GM21528 (cell line): ENCODE data around the gene PLEKHB2.
"Not testable (repeated sequence)": the region's sequence is repeated elsewhere in the genome, so short reads cannot be mapped to it uniquely, and the experiment has no call there.

Source experiments
- ATAC-seq: cut with Tn5 transposase; IDR thresholded peaks from one replicate; pipeline ENCODE4 v1.9.1; 2021; ENCODE audit warnings: mild to moderate bottlenecking, moderate library complexity; ENCODE audit not compliant: unreplicated experiment, low FRiP score

PLEKHB2 gene

GRCh38 chr2:131105156-131105949, at the start of gene PLEKHB2:
PLEKHB2 (plus strand) TSS chr2:131105336; CDS start chr2:131120942, 15,606 bp downstream.
- peak; percentile 81 for ATAC-seq

GRCh38 chr2:131056204-131056931, 48.8 kb upstream of the PLEKHB2 start:
- no peak for ATAC-seq

GRCh38 chr2:131056932-131057287, 48.2 kb upstream of the PLEKHB2 start:
- no peak for ATAC-seq

- ATAC-seq: no peak
Observed at GRCh38 chr2:131058214-131058843, 46.8 kb upstream of the PLEKHB2 start.

GRCh38 chr2:131058920-131059319, 46.2 kb upstream of the PLEKHB2 start:
- ATAC-seq: no peak

- ATAC-seq: no peak
Observed at GRCh38 chr2:131063501-131064283, 41.4 kb upstream of the PLEKHB2 start.

- no peak for ATAC-seq
Observed at GRCh38 chr2:131064589-131065512, 40.3 kb upstream of the PLEKHB2 start.

- ATAC-seq: no peak
Observed at GRCh38 chr2:131067465-131068125, 37.5 kb upstream of the PLEKHB2 start.

- ATAC-seq: not testable (repeated sequence)
Observed at GRCh38 chr2:131068172-131068571, 37.0 kb upstream of the PLEKHB2 start.

- not testable (repeated sequence) for ATAC-seq
Observed at GRCh38 chr2:131075578-131075977, 29.6 kb upstream of the PLEKHB2 start.

GRCh38 chr2:131076707-131077106, 28.4 kb upstream of the PLEKHB2 start:
- no peak for ATAC-seq

GRCh38 chr2:131077182-131077846, 27.8 kb upstream of the PLEKHB2 start:
- ATAC-seq: no peak

GRCh38 chr2:131077966-131078365, 27.2 kb upstream of the PLEKHB2 start:
- no peak for ATAC-seq

GRCh38 chr2:131079931-131080330, 25.2 kb upstream of the PLEKHB2 start:
- not testable (repeated sequence) for ATAC-seq

GRCh38 chr2:131081190-131081589, 23.9 kb upstream of the PLEKHB2 start:
- no peak for ATAC-seq

GRCh38 chr2:131085646-131086045, 19.5 kb upstream of the PLEKHB2 start:
- no peak for ATAC-seq

- ATAC-seq: no peak
Observed at GRCh38 chr2:131092458-131093005, 12.6 kb upstream of the PLEKHB2 start.

GRCh38 chr2:131093006-131093695, 12.0 kb upstream of the PLEKHB2 start, which contains the start of gene FAM168B:
FAM168B (minus strand) TSS chr2:131093460; CDS start chr2:131082646, 10,814 bp downstream.
- ATAC-seq: peak; percentile 91
